ENCODE results near the gene CD36.

The CD36 gene

GRCh38 chr7:80650030-80650429 lies 11.6 kb downstream of the CD36 start:
- Histone ChIP-seq H3K27me3 (ENCODE audit: control insufficient read depth in 1 of 2, insufficient read depth in 2 of 2, low read length in 2 of 2) (no peaks in the 10 kb centered on the region), H3K9me3 (ENCODE audit: control insufficient read depth in 2 of 2, low read length in 2 of 2) (no peaks in the 10 kb centered on the region), H3K9ac (ENCODE audit: low read length in 2 of 2) (no peak overlapping the region), H3K4me1 (ENCODE audit: control insufficient read depth, insufficient read depth, low read length) (no peaks in the 10 kb centered on the region), H3K36me3 (ENCODE audit: control insufficient read depth in 2 of 2, insufficient read depth in 2 of 2, low read length in 2 of 2) (no peaks in the 10 kb centered on the region), H3K4me3 (ENCODE audit: low read length in 2 of 2) (no peak overlapping the region), H3K27ac (ENCODE audit: low read length) (no peak overlapping the region)

DNA sequence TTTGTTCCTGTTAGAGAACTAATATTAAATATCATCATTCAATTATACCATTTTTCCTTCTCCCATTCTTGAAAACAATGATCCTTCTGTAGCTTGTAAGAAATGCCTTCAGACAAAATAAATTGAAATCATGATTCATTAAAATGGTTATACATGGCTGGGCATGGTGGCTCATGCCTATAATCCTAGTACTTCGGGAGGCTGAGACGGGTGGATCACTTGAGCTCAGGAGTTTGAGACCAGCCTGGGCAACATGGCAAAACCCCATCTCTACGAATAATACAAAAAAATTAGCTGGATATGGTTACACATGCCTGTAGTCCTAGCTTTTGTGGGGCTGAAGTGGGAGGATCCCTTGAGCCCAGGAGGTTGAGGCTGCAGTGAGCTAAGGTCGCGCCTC lies 13.0 kb downstream of the CD36 start:
- Histone ChIP-seq H3K27ac (ENCODE audit: low read length) (no peak overlapping the region), H3K9ac (ENCODE audit: low read length in 2 of 2) (no peak overlapping the region), H3K4me3 (ENCODE audit: low read length in 2 of 2) (no peak overlapping the region), H3K36me3 (ENCODE audit: control insufficient read depth in 2 of 2, insufficient read depth in 2 of 2, low read length in 2 of 2) (no peaks in the 10 kb centered on the region), H3K4me1 (ENCODE audit: control insufficient read depth, insufficient read depth, low read length) (no peaks in the 10 kb centered on the region), H3K27me3 (ENCODE audit: control insufficient read depth in 1 of 2, insufficient read depth in 2 of 2, low read length in 2 of 2) (no peaks in the 10 kb centered on the region), H3K9me3 (ENCODE audit: control insufficient read depth in 2 of 2, low read length in 2 of 2) (no peaks in the 10 kb centered on the region)

DNA sequence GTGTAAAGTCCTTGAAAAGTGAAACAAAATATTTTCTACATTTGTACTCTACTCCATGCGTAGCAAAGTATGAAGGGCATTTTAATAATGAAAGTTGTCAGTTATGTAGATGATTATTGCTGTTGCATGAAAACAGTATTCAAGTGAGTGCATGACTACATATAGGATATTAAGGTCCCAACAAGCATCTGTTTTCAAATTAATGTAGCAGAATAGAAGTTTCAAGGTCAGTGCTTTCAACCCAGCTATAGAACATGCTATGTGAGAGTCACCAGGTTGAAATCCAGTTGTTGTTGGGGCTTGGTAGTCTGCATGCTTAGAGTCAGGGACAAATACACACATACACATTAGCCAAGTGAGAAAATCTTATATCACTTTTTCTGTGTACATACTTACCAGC lies 14.8 kb downstream of the CD36 start:
- Histone ChIP-seq H3K9me3 (ENCODE audit: control insufficient read depth in 2 of 2, low read length in 2 of 2) (no peaks in the 10 kb centered on the region), H3K4me3 (ENCODE audit: low read length in 2 of 2) (no peak overlapping the region), H3K27ac (ENCODE audit: low read length) (no peak overlapping the region), H3K27me3 (ENCODE audit: control insufficient read depth in 1 of 2, insufficient read depth in 2 of 2, low read length in 2 of 2) (no peaks in the 10 kb centered on the region), H3K36me3 (ENCODE audit: control insufficient read depth in 2 of 2, insufficient read depth in 2 of 2, low read length in 2 of 2) (no peaks in the 10 kb centered on the region), H3K4me1 (ENCODE audit: control insufficient read depth, insufficient read depth, low read length) (no peaks in the 10 kb centered on the region), H3K9ac (ENCODE audit: low read length in 2 of 2) (no peak overlapping the region)

- H3K36me3 ChIP-seq (ENCODE audit: control insufficient read depth in 2 of 2, insufficient read depth in 2 of 2, low read length in 2 of 2): no peaks in the 10 kb centered on the region
- no peaks in the 10 kb centered on the region for H3K27me3 ChIP-seq (ENCODE audit: control insufficient read depth in 1 of 2, insufficient read depth in 2 of 2, low read length in 2 of 2)
- no peak overlapping the region for H3K9ac ChIP-seq (ENCODE audit: low read length in 2 of 2)
- no peak overlapping the region for H3K4me3 ChIP-seq (ENCODE audit: low read length in 2 of 2)
- no peaks in the 10 kb centered on the region for H3K9me3 ChIP-seq (ENCODE audit: control insufficient read depth in 2 of 2, low read length in 2 of 2)
- H3K4me1 ChIP-seq (ENCODE audit: control insufficient read depth, insufficient read depth, low read length): no peaks in the 10 kb centered on the region
- no peak overlapping the region for H3K27ac ChIP-seq (ENCODE audit: low read length)
Measured at GRCh38 chr7:80654887-80655340, 16.5 kb downstream of the CD36 start.

DNA sequence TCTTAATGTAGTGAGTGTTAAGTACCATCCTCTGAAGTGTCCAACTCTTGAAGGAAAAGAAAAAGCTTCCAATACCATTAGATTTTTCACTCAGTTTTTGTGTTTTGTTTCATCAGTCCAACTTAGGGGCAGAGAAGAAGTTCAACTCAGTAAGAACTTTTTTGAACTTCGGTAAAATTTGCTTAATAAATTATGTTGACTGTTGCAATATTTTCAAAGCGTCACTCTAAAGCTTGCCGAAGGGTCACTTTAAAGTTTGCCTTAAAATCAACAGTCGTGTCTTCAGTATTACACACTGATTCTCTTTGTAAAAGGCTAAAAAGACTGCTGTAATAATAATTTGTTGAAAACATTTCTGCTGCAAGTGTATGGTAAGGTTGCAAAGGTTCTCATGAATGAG lies 17.6 kb downstream of the CD36 start:
- Histone ChIP-seq H3K27me3 (ENCODE audit: control insufficient read depth in 1 of 2, insufficient read depth in 2 of 2, low read length in 2 of 2) (no peaks in the 10 kb centered on the region), H3K36me3 (ENCODE audit: control insufficient read depth in 2 of 2, insufficient read depth in 2 of 2, low read length in 2 of 2) (no peaks in the 10 kb centered on the region), H3K9me3 (ENCODE audit: control insufficient read depth in 2 of 2, low read length in 2 of 2) (no peaks in the 10 kb centered on the region), H3K4me3 (ENCODE audit: low read length in 2 of 2) (no peak overlapping the region), H3K9ac (ENCODE audit: low read length in 2 of 2) (no peak overlapping the region), H3K4me1 (ENCODE audit: control insufficient read depth, insufficient read depth, low read length) (no peaks in the 10 kb centered on the region), H3K27ac (ENCODE audit: low read length) (no peak overlapping the region)

DNA sequence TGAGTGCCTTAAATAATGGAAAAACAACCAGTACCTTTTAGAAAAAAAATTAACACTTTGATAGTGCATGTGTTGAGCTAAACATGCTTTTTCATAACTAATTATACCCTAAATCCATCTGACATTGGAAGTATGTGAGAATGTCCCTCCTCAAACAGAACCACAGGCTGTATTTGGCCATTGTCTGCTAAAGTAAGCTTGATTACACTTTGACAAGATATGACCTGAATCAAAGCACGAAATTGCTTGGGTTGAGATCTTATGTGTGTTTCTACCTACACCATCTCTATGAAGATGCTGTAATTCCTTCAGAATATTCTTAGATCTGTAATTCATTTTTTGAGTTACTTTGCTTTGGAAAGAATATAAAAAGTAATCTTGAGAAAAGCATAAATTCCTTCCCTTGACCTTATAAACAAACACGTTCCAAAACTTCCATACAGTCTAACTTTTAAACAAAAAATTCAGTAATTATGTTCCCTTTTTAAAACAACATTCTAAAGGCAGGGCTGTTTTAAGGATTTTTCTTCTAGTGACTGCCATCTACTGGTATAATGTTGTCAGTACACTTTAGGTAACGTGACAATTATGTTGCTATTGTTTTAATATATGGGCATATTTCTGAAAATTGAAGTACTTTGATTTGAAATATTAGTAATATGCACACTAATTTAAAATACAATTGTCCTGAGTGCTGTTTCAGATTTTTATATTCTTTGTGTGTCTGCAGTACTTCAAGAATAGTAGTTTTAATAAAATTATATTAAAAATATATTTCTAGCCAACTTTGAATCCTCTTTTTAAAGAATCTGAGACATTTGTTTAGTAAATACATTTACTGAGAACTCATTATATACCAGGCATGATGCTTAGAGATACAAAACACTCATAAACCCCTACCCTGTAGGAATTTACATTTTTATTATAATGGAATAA lies 20.9 kb downstream of the CD36 start:
- Histone ChIP-seq H3K9me3 (ENCODE audit: control insufficient read depth in 2 of 2, low read length in 2 of 2) (no peaks in the 10 kb centered on the region), H3K9ac (ENCODE audit: low read length in 2 of 2) (no peak overlapping the region), H3K4me1 (ENCODE audit: control insufficient read depth, insufficient read depth, low read length) (no peaks in the 10 kb centered on the region), H3K27ac (ENCODE audit: low read length) (no peak overlapping the region), H3K27me3 (ENCODE audit: control insufficient read depth in 1 of 2, insufficient read depth in 2 of 2, low read length in 2 of 2) (no peaks in the 10 kb centered on the region), H3K4me3 (ENCODE audit: low read length in 2 of 2) (no peak overlapping the region), H3K36me3 (ENCODE audit: control insufficient read depth in 2 of 2, insufficient read depth in 2 of 2, low read length in 2 of 2) (no peaks in the 10 kb centered on the region)

DNA sequence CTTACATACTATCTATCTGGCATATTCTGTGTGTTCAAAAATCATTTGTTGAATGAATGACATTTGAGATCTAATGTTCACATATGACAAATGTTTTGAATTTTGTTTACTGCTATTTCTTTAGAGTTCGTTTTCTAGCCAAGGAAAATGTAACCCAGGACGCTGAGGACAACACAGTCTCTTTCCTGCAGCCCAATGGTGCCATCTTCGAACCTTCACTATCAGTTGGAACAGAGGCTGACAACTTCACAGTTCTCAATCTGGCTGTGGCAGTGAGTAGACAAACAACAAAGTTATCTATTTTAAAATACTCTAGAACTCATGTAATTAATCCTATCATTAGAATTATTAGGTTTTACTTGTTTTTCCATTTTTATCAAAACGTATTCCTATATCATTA lies 22.5 kb downstream of the CD36 start:
- H3K4me1 ChIP-seq (ENCODE audit: control insufficient read depth, insufficient read depth, low read length): no peaks in the 10 kb centered on the region
- no peak overlapping the region for H3K27ac ChIP-seq (ENCODE audit: low read length)
- no peaks in the 10 kb centered on the region for H3K9me3 ChIP-seq (ENCODE audit: control insufficient read depth in 2 of 2, low read length in 2 of 2)
- H3K36me3 ChIP-seq (ENCODE audit: control insufficient read depth in 2 of 2, insufficient read depth in 2 of 2, low read length in 2 of 2): no peaks in the 10 kb centered on the region
- no peaks in the 10 kb centered on the region for H3K27me3 ChIP-seq (ENCODE audit: control insufficient read depth in 1 of 2, insufficient read depth in 2 of 2, low read length in 2 of 2)
- no peak overlapping the region for H3K9ac ChIP-seq (ENCODE audit: low read length in 2 of 2)
- no peak overlapping the region for H3K4me3 ChIP-seq (ENCODE audit: low read length in 2 of 2)

GRCh38 chr7:80661729-80662128 lies 23.3 kb downstream of the CD36 start:
- no peak overlapping the region for H3K9ac ChIP-seq (ENCODE audit: low read length in 2 of 2)
- H3K27ac ChIP-seq (ENCODE audit: low read length): no peak overlapping the region
- no peak overlapping the region for H3K4me3 ChIP-seq (ENCODE audit: low read length in 2 of 2)
- no peaks in the 10 kb centered on the region for H3K9me3 ChIP-seq (ENCODE audit: control insufficient read depth in 2 of 2, low read length in 2 of 2)
- H3K27me3 ChIP-seq (ENCODE audit: control insufficient read depth in 1 of 2, insufficient read depth in 2 of 2, low read length in 2 of 2): no peaks in the 10 kb centered on the region
- H3K4me1 ChIP-seq (ENCODE audit: control insufficient read depth, insufficient read depth, low read length): no peaks in the 10 kb centered on the region
- no peaks in the 10 kb centered on the region for H3K36me3 ChIP-seq (ENCODE audit: control insufficient read depth in 2 of 2, insufficient read depth in 2 of 2, low read length in 2 of 2)

DNA sequence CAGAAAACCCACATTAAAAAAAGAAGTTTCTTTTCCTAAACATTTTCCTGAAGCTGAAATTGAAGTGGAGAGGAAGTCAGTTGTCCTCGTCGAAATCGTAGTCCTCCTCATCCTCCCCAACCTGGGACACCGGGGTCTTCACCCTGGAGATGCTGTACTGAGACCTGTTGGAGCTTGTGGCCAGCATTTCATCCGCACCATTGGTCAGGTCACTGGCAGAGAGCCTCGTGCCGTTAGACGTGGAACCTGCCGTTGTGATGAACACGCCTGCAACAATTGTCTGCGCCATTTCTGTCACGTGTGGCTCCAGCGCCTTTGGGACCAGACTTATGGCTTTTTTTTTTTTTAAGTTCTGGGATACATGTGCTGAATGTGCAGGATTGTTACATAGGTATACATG lies 23.8 kb downstream of the CD36 start:
- no peaks in the 10 kb centered on the region for H3K27me3 ChIP-seq (ENCODE audit: control insufficient read depth in 1 of 2, insufficient read depth in 2 of 2, low read length in 2 of 2)
- no peaks in the 10 kb centered on the region for H3K9me3 ChIP-seq (ENCODE audit: control insufficient read depth in 2 of 2, low read length in 2 of 2)
- H3K4me1 ChIP-seq (ENCODE audit: control insufficient read depth, insufficient read depth, low read length): no peaks in the 10 kb centered on the region
- H3K4me3 ChIP-seq (ENCODE audit: low read length in 2 of 2): no peak overlapping the region
- H3K9ac ChIP-seq (ENCODE audit: low read length in 2 of 2): no peak overlapping the region
- no peak overlapping the region for H3K27ac ChIP-seq (ENCODE audit: low read length)
- no peaks in the 10 kb centered on the region for H3K36me3 ChIP-seq (ENCODE audit: control insufficient read depth in 2 of 2, insufficient read depth in 2 of 2, low read length in 2 of 2)

DNA sequence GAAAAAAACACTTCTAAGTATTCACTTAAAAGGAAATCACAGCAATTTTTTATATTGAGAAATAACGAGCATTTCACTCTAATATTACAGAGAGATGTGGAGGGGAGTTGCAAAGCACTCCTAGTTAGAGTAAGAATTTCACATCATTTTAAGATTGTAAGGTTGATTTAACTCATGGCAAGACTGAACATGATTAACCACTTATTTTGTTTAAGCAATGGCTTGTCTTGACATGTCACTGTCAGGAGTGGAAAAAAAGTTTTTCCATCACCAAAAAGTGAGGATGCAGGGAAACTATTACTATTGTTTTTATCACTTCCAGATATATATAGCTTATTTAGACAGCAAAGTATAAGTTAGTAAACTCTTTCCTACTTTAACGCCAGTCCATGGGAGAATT lies 27.1 kb downstream of the CD36 start:
- H3K36me3 ChIP-seq (ENCODE audit: control insufficient read depth in 2 of 2, insufficient read depth in 2 of 2, low read length in 2 of 2): no peaks in the 10 kb centered on the region
- H3K27ac ChIP-seq (ENCODE audit: low read length): no peak overlapping the region
- no peaks in the 10 kb centered on the region for H3K27me3 ChIP-seq (ENCODE audit: control insufficient read depth in 1 of 2, insufficient read depth in 2 of 2, low read length in 2 of 2)
- no peak overlapping the region for H3K9ac ChIP-seq (ENCODE audit: low read length in 2 of 2)
- H3K4me1 ChIP-seq (ENCODE audit: control insufficient read depth, insufficient read depth, low read length): no peaks in the 10 kb centered on the region
- H3K4me3 ChIP-seq (ENCODE audit: low read length in 2 of 2): no peak overlapping the region
- H3K9me3 ChIP-seq (ENCODE audit: control insufficient read depth in 2 of 2, low read length in 2 of 2): no peaks in the 10 kb centered on the region

- H3K4me3 ChIP-seq (ENCODE audit: low read length in 2 of 2): no peak overlapping the region
Measured at GRCh38 chr7:80666376-80666775, 27.9 kb downstream of the CD36 start.

More at GRCh38 chr7:80666376-80666775, 27.9 kb downstream of the CD36 start:
- no peaks in the 10 kb centered on the region for H3K36me3 ChIP-seq (ENCODE audit: control insufficient read depth in 2 of 2, insufficient read depth in 2 of 2, low read length in 2 of 2)
- H3K27ac ChIP-seq (ENCODE audit: low read length): no peak overlapping the region
- no peak overlapping the region for H3K9ac ChIP-seq (ENCODE audit: low read length in 2 of 2)
- no peaks in the 10 kb centered on the region for H3K27me3 ChIP-seq (ENCODE audit: control insufficient read depth in 1 of 2, insufficient read depth in 2 of 2, low read length in 2 of 2)
- no peaks in the 10 kb centered on the region for H3K4me1 ChIP-seq (ENCODE audit: control insufficient read depth, insufficient read depth, low read length)
- no peaks in the 10 kb centered on the region for H3K9me3 ChIP-seq (ENCODE audit: control insufficient read depth in 2 of 2, low read length in 2 of 2)
